Keratinocyte (primary cell): ENCODE results near the gene PPP4R3C.

ENCODE experiments used
- CTCF ChIP-seq, 3 experiments: IDR thresholded peaks in 1 of 3; conservative IDR thresholded peaks in 1 of 3; optimal IDR thresholded peaks in 1 of 3; 2 replicates in 2 of 3; 3 replicates in 1 of 3; pipeline versions ENCODE3 to v1.5.1; 2011; ENCODE audit warnings: low read length in 3 of 3, mild to moderate bottlenecking in 3 of 3, moderate library complexity in 2 of 3, control low read depth in 1 of 3, inconsistent platforms in 1 of 3; ENCODE audit not compliant: insufficient read depth in 2 of 3; ENCODE audit errors: extremely low read depth in 1 of 3
- EZH2 ChIP-seq: IDR thresholded peaks from one replicate; pipeline ENCODE4 v1.6.1; 2012; ENCODE audit warnings: inconsistent platforms, mild to moderate bottlenecking, low read length, moderate library complexity

GRCh38 chrX:27446423-27446822 lies 16.7 kb downstream of the PPP4R3C start:
- TF ChIP-seq EZH2, result no peak
- no peak for TF ChIP-seq CTCF (optimal IDR thresholded peaks at IDR 0.05 in 1 of 3, IDR thresholded peaks at IDR 0.05 in 1 of 3, conservative IDR thresholded peaks at IDR 0.05 in 1 of 3; ENCODE audit: extremely low read depth in 1 of 3, insufficient read depth in 2 of 3, low read length in 3 of 3)
